22Rv1 (cell line): ENCODE results near the gene WDR81.
"Not testable (repeated sequence)": the region's sequence is repeated elsewhere in the genome, so short reads cannot be mapped to it uniquely, and the experiment has no call there.

ENCODE experiments used
- H3K27ac ChIP-seq: fragments of 450-650 bp; 2 replicates; pipeline ENCODE4 v1.5.1; 2017
- CTCF ChIP-seq: fragments of 450-650 bp; IDR thresholded peaks from 2 replicates; pipeline ENCODE4 v1.5.1; 2017; ENCODE audit warnings: mild to moderate bottlenecking
- ZFX ChIP-seq: fragments of 450-650 bp; IDR thresholded peaks from 2 replicates; pipeline ENCODE4 v1.6.1; 2017; ENCODE audit warnings: antibody characterized with exemption, borderline replicate concordance

WDR81 gene

GRCh38 chr17:1693339-1693738 is 31.2 kb upstream of the WDR81 start:
- TF ChIP-seq CTCF, result no peak
- TF ChIP-seq ZFX, result no peak

DNA sequence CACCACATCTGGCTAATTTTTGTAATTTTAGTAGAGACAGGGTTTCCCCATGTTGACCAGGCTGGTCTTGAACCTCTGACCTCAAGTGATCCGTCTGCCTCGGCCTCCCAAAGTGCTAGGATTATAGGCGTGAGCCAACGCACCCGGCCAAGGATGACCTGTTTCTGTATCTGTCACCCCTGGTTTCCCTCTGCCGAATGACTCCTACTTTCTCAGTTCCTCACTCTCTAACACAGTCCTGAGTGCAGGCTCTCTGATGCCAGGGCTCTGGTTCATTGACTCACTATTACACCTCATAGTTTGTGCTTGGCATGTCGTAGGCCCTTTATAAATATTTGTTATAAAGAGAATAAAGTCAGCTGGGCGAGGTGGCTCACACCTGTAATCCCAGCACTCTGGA is 29.1 kb upstream of the WDR81 start:
- TF ChIP-seq CTCF (no peak), ZFX (no peak)
- H3K27ac ChIP-seq, result no peak overlapping the region

More at GRCh38 chr17:1693339-1693738, 31.2 kb upstream of the WDR81 start:
- no peak overlapping the region for H3K27ac ChIP-seq

DNA sequence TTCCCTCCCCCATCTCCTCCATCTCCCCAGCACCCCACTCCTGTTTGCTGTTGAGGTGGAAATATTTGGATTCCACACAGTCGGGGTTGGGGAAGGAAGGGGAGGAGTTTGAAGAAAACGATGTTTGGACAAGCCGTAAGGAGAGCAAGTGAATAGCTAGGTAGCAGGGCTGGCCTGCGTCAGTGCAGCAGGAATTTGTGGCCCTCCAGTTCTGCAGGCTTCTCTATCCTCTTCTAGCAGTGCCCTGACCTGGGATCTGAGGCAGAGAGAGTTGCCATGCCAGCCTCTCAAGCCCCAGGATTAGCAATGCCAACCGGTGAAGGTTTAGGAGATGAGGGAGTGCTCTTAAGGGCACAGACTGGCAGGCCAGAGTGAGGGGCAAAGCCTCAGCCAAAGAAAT is 26.8 kb upstream of the WDR81 start:
- no peak overlapping the region for H3K27ac ChIP-seq
- TF ChIP-seq CTCF (no peak), ZFX (no peak)

- not testable (repeated sequence) for H3K27ac ChIP-seq
These were observed 24.6 kb upstream of the WDR81 start for GRCh38 chr17:1699891-1700290.

GRCh38 chr17:1703063-1703462 is 21.4 kb upstream of the WDR81 start:
- no peak overlapping the region for H3K27ac ChIP-seq
- no peak for TF ChIP-seq CTCF

- H3K27ac ChIP-seq, result no peak overlapping the region
- TF ChIP-seq CTCF (no peak), ZFX (no peak)
These were observed 19.5 kb upstream of the WDR81 start for GRCh38 chr17:1705004-1705403.

- no peak overlapping the region for H3K27ac ChIP-seq
- no peak for TF ChIP-seq CTCF
- TF ChIP-seq ZFX, result no peak
These were observed 17.4 kb upstream of the WDR81 start for GRCh38 chr17:1707107-1707506.

DNA sequence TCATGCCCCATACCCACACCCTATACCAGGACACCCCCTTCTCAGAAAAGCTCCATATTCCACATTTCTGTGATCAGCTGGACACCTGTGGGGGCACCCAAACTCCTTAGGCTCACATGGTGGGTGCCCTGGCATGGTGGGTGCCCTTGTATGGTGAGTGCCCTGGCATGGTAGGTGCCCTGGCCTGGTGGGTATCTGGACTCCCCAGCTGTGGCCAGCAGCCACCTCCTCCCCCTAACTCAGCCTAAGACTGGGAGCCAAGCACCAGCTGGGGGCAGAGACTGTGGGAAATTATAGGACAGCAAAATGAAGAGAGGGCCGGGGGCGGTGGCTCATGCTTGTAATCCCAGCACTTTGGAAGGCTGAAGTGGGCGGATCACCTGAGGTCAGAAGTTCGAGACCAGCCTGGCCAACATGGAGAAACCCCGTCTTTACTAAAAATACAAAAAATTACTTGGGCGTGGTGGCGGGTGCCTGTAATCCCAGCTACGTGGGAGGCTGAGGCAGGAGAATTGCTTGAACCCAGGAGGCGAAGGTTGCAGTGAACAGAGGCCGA is 15.6 kb upstream of the WDR81 start:
- H3K27ac ChIP-seq, result not testable (repeated sequence)
